GM21528 (cell line): Measurements from ENCODE around the gene ABCA6.
"Not testable (repeated sequence)": the region's sequence is repeated elsewhere in the genome, so short reads cannot be mapped to it uniquely, and the experiment has no call there.

Source experiments
- ATAC-seq: cut with Tn5 transposase; IDR thresholded peaks from one replicate; pipeline ENCODE4 v1.9.1; 2021; ENCODE audit warnings: mild to moderate bottlenecking, moderate library complexity; ENCODE audit not compliant: unreplicated experiment, low FRiP score

The ABCA6 gene

GRCh38 chr17:69141431-69142174, at the start of gene ABCA6:
Gene ABCA6, minus strand, starts transcription at chr17:69141895. Its CDS starts 1,192 bp downstream, at chr17:69140703.
- no peak for ATAC-seq

- no peak for ATAC-seq
Measured at GRCh38 chr17:69188796-69189195, 47.1 kb upstream of the ABCA6 start.

- ATAC-seq = no peak
Measured at GRCh38 chr17:69188064-69188463, 46.4 kb upstream of the ABCA6 start.

- no peak for ATAC-seq
Measured at GRCh38 chr17:69187294-69187693, 45.6 kb upstream of the ABCA6 start.

GRCh38 chr17:69179227-69179952, 37.7 kb upstream of the ABCA6 start:
- no peak for ATAC-seq

- ATAC-seq = no peak
Measured at GRCh38 chr17:69176457-69176795, 34.7 kb upstream of the ABCA6 start.

- ATAC-seq = no peak
Measured at GRCh38 chr17:69175625-69176456, 34.1 kb upstream of the ABCA6 start.

GRCh38 chr17:69175262-69175624, 33.5 kb upstream of the ABCA6 start:
- ATAC-seq = no peak

- ATAC-seq = no peak
Measured at GRCh38 chr17:69173118-69173517, 31.4 kb upstream of the ABCA6 start.

GRCh38 chr17:69170377-69170776, 28.7 kb upstream of the ABCA6 start:
- ATAC-seq = no peak

GRCh38 chr17:69168642-69169041, 26.9 kb upstream of the ABCA6 start:
- not testable (repeated sequence) for ATAC-seq

GRCh38 chr17:69166957-69167356, 25.3 kb upstream of the ABCA6 start:
- ATAC-seq = no peak

GRCh38 chr17:69164206-69164605, 22.5 kb upstream of the ABCA6 start:
- ATAC-seq = no peak

- ATAC-seq = no peak
Measured at GRCh38 chr17:69159418-69159817, 17.7 kb upstream of the ABCA6 start.

- ATAC-seq = no peak
Measured at GRCh38 chr17:69154267-69154666, 12.6 kb upstream of the ABCA6 start.

- no peak for ATAC-seq
Measured at GRCh38 chr17:69150333-69150732, 8.6 kb upstream of the ABCA6 start.

GRCh38 chr17:69147460-69147859, 5.8 kb upstream of the ABCA6 start:
- no peak for ATAC-seq

GRCh38 chr17:69144331-69145255, 2.9 kb upstream of the ABCA6 start:
- ATAC-seq = no peak

- ATAC-seq = no peak
Measured at GRCh38 chr17:69143683-69144231, 2.1 kb upstream of the ABCA6 start.

- ATAC-seq = no peak
Measured at GRCh38 chr17:69143151-69143550, 1.5 kb upstream of the ABCA6 start.
